Pancreas (tissue), 10 donors: ENCODE results near the gene CDK5R2. TPM values are rescaled to one million over a fixed set of nuclear protein-coding genes. Genes with fewer than 3 reads are reported as not detected.

Experiments used
- ATAC-seq, 4 donors: fragments of 200-7000 bp; cut with Tn5 transposase; one replicate each; pipeline versions ENCODE4 v1.8.0 to v1.9.1; 2020; ENCODE audit warnings: mild to moderate bottlenecking in 4 of 4, moderate library complexity in 4 of 4
- DNase-seq, 6 donors: peaks; one replicate each; pipeline ENCODE4 v3.0.0-alpha.2; 2020
- FAIRE-seq: peaks from 2 replicates; lab custom pipeline; 2012; peaks lifted over from hg19 to GRCh38; lab: Jason Lieb, UNC
- H3K27ac ChIP-seq, 4 donors: fragments of 200-600 bp; sonication (generic); 1 replicate in 3 of 4; 2 replicates in 1 of 4; pipeline versions ENCODE4 v1.5.0 to v1.8.0; 2020
- H3K27me3 ChIP-seq, 4 donors: fragments of 200-600 bp; one replicate each; pipeline ENCODE4 v1.8.0; 2021
- H3K36me3 ChIP-seq, 3 donors: fragments of 200-600 bp; sonication (generic) in 1 of 3; one replicate each; pipeline versions ENCODE4 v1.5.0 to v1.8.0; 2020 to 2021
- H3K4me1 ChIP-seq, 3 donors: fragments of 200-600 bp; one replicate each; pipeline ENCODE4 v1.8.0; 2021
- H3K4me3 ChIP-seq, 4 donors: fragments of 200-600 bp; sonication (generic) in 2 of 4; one replicate each; pipeline versions ENCODE4 v1.5.0 to v1.8.0; 2020 to 2021
- H3K9me3 ChIP-seq, 4 donors: fragments of 200-600 bp; one replicate each; pipeline ENCODE4 v1.8.0; 2021
- CTCF ChIP-seq, 4 donors: fragments of 200-600 bp; sonication (generic) in 3 of 4; IDR thresholded peaks; one replicate each; pipeline versions ENCODE4 v1.5.0 to v1.8.0; 2021; ENCODE audit warnings: antibody characterized with exemption in 4 of 4
- WGBS, 2 donors: extraction: QIAGEN DNeasy Blood & Tissue Kit; methylation state at CpG; one replicate each; pipeline ENCODE4 v1.1.7; 2013; 5-methylcytosine and 5-hydroxymethylcytosine counted together
- intact Hi-C, 3 donors: fragments of 100-400 bp; cut with DNase I; formaldehyde crosslinking; loops; one replicate each; pipeline versions ENCODE4 v1.11.1 to v1.14.2; 2022
- polyA plus RNA-seq, 2 donors: library from polyadenylated mRNA; stranded (reverse); fragments of 200-250 nt; gene quantifications; one replicate each; pipeline ENCODE4 v1.2.3, GENCODE V29; 2013
- total RNA-seq, 6 donors: library from RNA; stranded (reverse); fragmentation: NEBNext Ultra II Directional in 4 of 6; extraction: Animal tissue kit (Norgen Biotek cat#: 25700) in 4 of 6; gene quantifications; one replicate each; pipeline versions ENCODE4 v1.2.1 to v1.2.4, GENCODE V29; 2021 to 2023
- donor health status: healthy with polysubstance abuse.
- donor health status: DM: no; HTN: no; CAD: no; lungs with moderate emphysema.
- donor health status: DM: no; HTN: no; CAD: no.
- donor health status: control.
- donor health status: control.
- donor health status: Bipolar disorder and iron deficiency.
- donor health status: DM: yes; HTN: yes; CAD: no.
- donor health status: DM: no; HTN: no; CAD: no.
- donor health status: DM: no; HTN: no; CAD: no.
- donor health status: DM: yes; HTN: yes; CAD: no.

The CDK5R2 gene
- total and polyA plus RNA-seq, 8 donors = 0.19 to 8.6 (median 1.1) TPM

- WGBS, 2 donors = 33 to 34% methylated on average over 12 of the region's 12 CpGs
- H3K9me3 ChIP-seq = no peaks in the 10 kb centered on the region
- DNase-seq (peak in 2 of 6 donors; percentile 45 to 46), ATAC-seq (no peak), FAIRE-seq (no peak)
- H3K4me1 ChIP-seq = peaks cover 8 to 28% (median 15%) of the 10 kb centered on the region in 3 donors
- peaks cover 0 to 9% (median 0%) of the 10 kb centered on the region in 4 donors for H3K27me3 ChIP-seq
- no peaks in the 10 kb centered on the region for H3K36me3 ChIP-seq
- no peak overlapping the region for H3K4me3 ChIP-seq
- intact Hi-C loops = no loop called here
- TF ChIP-seq CTCF (IDR thresholded peaks at IDR 0.05) = no peak
- H3K27ac ChIP-seq = peak overlapping the region in 3 of 4 donors; percentile 26 to 88 (median 39)
These were observed 39.0 kb downstream of the CDK5R2 start for GRCh38 chr2:218998414-218999002.

GRCh38 chr2:218999021-218999880 is 39.8 kb downstream of the CDK5R2 start:
- DNase-seq = peak in 3 of 6 donors; percentile 27 to 59 (median 45)
- Histone ChIP-seq H3K4me3 (peak overlapping the region in 1 of 4 donors; percentile 83), H3K9me3 (no peaks in the 10 kb centered on the region), H3K4me1 (peaks cover 3 to 25% (median 7%) of the 10 kb centered on the region in 3 donors), H3K27me3 (peaks cover 0 to 4% (median 0%) of the 10 kb centered on the region in 4 donors), H3K27ac (peak overlapping the region; percentile 26 to 97 (median 68)), H3K36me3 (no peaks in the 10 kb centered on the region)
- no peak for FAIRE-seq
- no peak for TF ChIP-seq CTCF (IDR thresholded peaks at IDR 0.05)
- intact Hi-C loops = no loop called here
- 37 to 53% methylated on average over 9 to 10 of the region's 10 CpGs for WGBS, 2 donors
- ATAC-seq = no peak

- H3K4me1 ChIP-seq = peaks cover 3 to 25% (median 7%) of the 10 kb centered on the region in 3 donors
- H3K9me3 ChIP-seq = no peaks in the 10 kb centered on the region
- H3K36me3 ChIP-seq = no peaks in the 10 kb centered on the region
- 18 to 29% methylated on average over 9 of the region's 9 CpGs for WGBS, 2 donors
- FAIRE-seq = no peak
- no peak for ATAC-seq
- H3K4me3 ChIP-seq = peak overlapping the region; percentile 46 to 83 (median 59)
- intact Hi-C loops = no loop called here
- peak overlapping the region; percentile 92 to 97 (median 96) for H3K27ac ChIP-seq
- no peak for TF ChIP-seq CTCF (IDR thresholded peaks at IDR 0.05)
- H3K27me3 ChIP-seq = peaks cover 0 to 1% (median 0%) of the 10 kb centered on the region in 4 donors
- DNase-seq = peak in 5 of 6 donors; percentile 54 to 89 (median 58)
These were observed 40.6 kb downstream of the CDK5R2 start for GRCh38 chr2:218999881-219000568.

- ATAC-seq (peak in 1 of 4 donors; percentile 5), DNase-seq (peak; percentile 68 to 88 (median 76)), FAIRE-seq (no peak)
- intact Hi-C loops = no loop called here
- Histone ChIP-seq H3K9me3 (no peaks in the 10 kb centered on the region), H3K36me3 (no peaks in the 10 kb centered on the region), H3K4me1 (peaks cover 3 to 25% (median 7%) of the 10 kb centered on the region in 3 donors), H3K27ac (peak overlapping the region; percentile 92 to 97 (median 96)), H3K27me3 (no peaks in the 10 kb centered on the region), H3K4me3 (peak overlapping the region; percentile 46 to 83 (median 59))
- WGBS, 2 donors = 22 to 24% methylated on average over 7 to 8 of the region's 8 CpGs
- no peak for TF ChIP-seq CTCF (IDR thresholded peaks at IDR 0.05)
These were observed 41.1 kb downstream of the CDK5R2 start for GRCh38 chr2:219000569-219000960.
